SK-N-SH treated with all-trans-retinoic acid at 6 μM for 48 hours (cell line): ENCODE results near the gene SPDL1.

Experiments
- ATAC-seq: fragments of 200-7000 bp; cut with Tn5 transposase; 3 replicates; pipeline ENCODE4 v1.9.1; 2020; ENCODE audit warnings: mild to moderate bottlenecking, moderate library complexity
- ARNTL ChIP-seq: fragments of 450-650 bp; formaldehyde crosslinking; IDR thresholded peaks from 2 replicates; pipeline ENCODE4 v1.5.0; 2020; ENCODE audit warnings: low read depth, mild to moderate bottlenecking, moderate library complexity, borderline replicate concordance
- CSDC2 ChIP-seq: fragments of 250-450 bp; sonication (Bioruptor Pico); IDR thresholded peaks from 2 replicates; pipeline ENCODE4 v1.5.0; 2020; ENCODE audit warnings: mild to moderate bottlenecking, moderate library complexity
- CSRNP3 ChIP-seq: fragments of 250-450 bp; sonication (Bioruptor Pico); IDR thresholded peaks from 2 replicates; pipeline ENCODE4 v1.5.1; 2021; ENCODE audit warnings: mild to moderate bottlenecking, moderate library complexity
- ESRRG ChIP-seq: fragments of 250-450 bp; sonication (Bioruptor Pico); IDR thresholded peaks from 2 replicates; pipeline ENCODE4 v1.6.1; 2021; ENCODE audit warnings: mild to moderate bottlenecking
- GLIS3 ChIP-seq: fragments of 250-450 bp; sonication (Bioruptor Pico); IDR thresholded peaks from 2 replicates; pipeline ENCODE4 v1.5.0; 2020; ENCODE audit warnings: mild to moderate bottlenecking, moderate library complexity
- ISL1 ChIP-seq: fragments of 250-450 bp; sonication (Bioruptor Pico); IDR thresholded peaks from 2 replicates; pipeline ENCODE4 v2.1.2; 2022; ENCODE audit warnings: mild to moderate bottlenecking, moderate library complexity
- OSR1 ChIP-seq: fragments of 250-450 bp; sonication (Bioruptor Pico); IDR thresholded peaks from 2 replicates; pipeline ENCODE4 v1.8.0; 2022; ENCODE audit warnings: moderate library complexity, mild to moderate bottlenecking, inconsistent platforms
- PATZ1 ChIP-seq: fragments of 250-450 bp; sonication (Bioruptor Pico); IDR thresholded peaks from 2 replicates; pipeline ENCODE4 v1.8.0; 2020; ENCODE audit warnings: mild to moderate bottlenecking, moderate library complexity, borderline replicate concordance
- POU6F1 ChIP-seq: fragments of 250-450 bp; sonication (Bioruptor Pico); IDR thresholded peaks from 2 replicates; pipeline ENCODE4 v1.8.0; 2021; ENCODE audit warnings: low read depth, mild to moderate bottlenecking, moderate library complexity, borderline replicate concordance
- PPARA ChIP-seq: fragments of 250-450 bp; sonication (Bioruptor Pico); IDR thresholded peaks from 2 replicates; pipeline ENCODE4 v1.5.0; 2020; ENCODE audit warnings: mild to moderate bottlenecking, borderline replicate concordance
- RARB ChIP-seq: fragments of 250-450 bp; sonication (Bioruptor Pico); IDR thresholded peaks from 2 replicates; pipeline ENCODE4 v1.8.0; 2021; ENCODE audit warnings: mild to moderate bottlenecking, moderate library complexity
- SNAI2 ChIP-seq: fragments of 250-450 bp; sonication (Bioruptor Pico); IDR thresholded peaks from 2 replicates; pipeline ENCODE4 v1.5.0; 2020; ENCODE audit warnings: mild to moderate bottlenecking, moderate library complexity
- TCF4 ChIP-seq: fragments of 250-450 bp; sonication (Bioruptor Pico); IDR thresholded peaks from 2 replicates; pipeline ENCODE4 v1.8.0; 2021; ENCODE audit warnings: mild to moderate bottlenecking, moderate library complexity, borderline replicate concordance
- TOX ChIP-seq: fragments of 250-450 bp; sonication (Bioruptor Pico); IDR thresholded peaks from 2 replicates; pipeline ENCODE4 v1.8.0; 2021; ENCODE audit warnings: mild to moderate bottlenecking, moderate library complexity, borderline replicate concordance
- TSHZ2 ChIP-seq: fragments of 250-450 bp; sonication (Bioruptor Pico); IDR thresholded peaks from 2 replicates; pipeline ENCODE4 v1.5.0; 2020; ENCODE audit warnings: mild to moderate bottlenecking, moderate library complexity
- ZC3H10 ChIP-seq: fragments of 250-450 bp; sonication (Bioruptor Pico); IDR thresholded peaks from 2 replicates; pipeline ENCODE4 v1.5.1; 2021; ENCODE audit warnings: mild to moderate bottlenecking, moderate library complexity
- ZFP3 ChIP-seq: fragments of 250-450 bp; sonication (Bioruptor Pico); IDR thresholded peaks from 2 replicates; pipeline ENCODE4 v1.5.0; 2020; ENCODE audit warnings: mild to moderate bottlenecking, moderate library complexity
- ZNF565 ChIP-seq: fragments of 450-650 bp; formaldehyde crosslinking; conservative IDR thresholded peaks from 2 replicates; pipeline ENCODE4 v1.5.0; 2020; ENCODE audit warnings: low read depth, mild to moderate bottlenecking, moderate library complexity
- ZNF70 ChIP-seq: fragments of 450-650 bp; formaldehyde crosslinking; IDR thresholded peaks from 2 replicates; pipeline ENCODE4 v1.5.0; 2020; ENCODE audit warnings: mild to moderate bottlenecking, moderate library complexity
- ZNF8 ChIP-seq: fragments of 450-650 bp; formaldehyde crosslinking; IDR thresholded peaks from 2 replicates; pipeline ENCODE4 v1.5.0; 2020; ENCODE audit warnings: mild to moderate bottlenecking, moderate library complexity

The SPDL1 gene

GRCh38 chr5:169632946-169633345, 49.4 kb downstream of the SPDL1 start:
- no peak for ATAC-seq
- TF ChIP-seq ISL1 (CRISPR knock-in tag): no peak
- no peak for TF ChIP-seq TCF4 (CRISPR knock-in tag)
- no peak for TF ChIP-seq SNAI2 (CRISPR knock-in tag)
- no peak for TF ChIP-seq ESRRG (CRISPR knock-in tag)
- no peak for TF ChIP-seq CSRNP3 (CRISPR knock-in tag)
- TF ChIP-seq TSHZ2 (CRISPR knock-in tag): no peak
- TF ChIP-seq PPARA: no peak
- no peak for TF ChIP-seq PATZ1 (CRISPR knock-in tag)
- TF ChIP-seq RARB (CRISPR knock-in tag): no peak
- TF ChIP-seq POU6F1 (CRISPR knock-in tag): no peak
- no peak for TF ChIP-seq ZNF565 (CRISPR knock-in tag)
- no peak for TF ChIP-seq ZNF70 (CRISPR knock-in tag)
- no peak for TF ChIP-seq ARNTL
- TF ChIP-seq CSDC2 (CRISPR knock-in tag): no peak
- no peak for TF ChIP-seq OSR1 (CRISPR knock-in tag)

- TF ChIP-seq ZNF8 (CRISPR knock-in tag) (no peak), TOX (CRISPR knock-in tag) (no peak), ESRRG (CRISPR knock-in tag) (no peak), ZC3H10 (CRISPR knock-in tag) (no peak), PPARA (no peak), ARNTL (no peak), ZNF70 (CRISPR knock-in tag) (no peak), ZFP3 (CRISPR knock-in tag) (no peak), TSHZ2 (CRISPR knock-in tag) (no peak), POU6F1 (CRISPR knock-in tag) (no peak), GLIS3 (CRISPR knock-in tag) (no peak)
- ATAC-seq: no peak
Measured at GRCh38 chr5:169634606-169635005, 51.0 kb downstream of the SPDL1 start.
